ENCODE results near the gene HDAC4. TPM values are rescaled to one million over a fixed set of nuclear protein-coding genes. Genes with fewer than 3 reads are reported as not detected.

HDAC4 gene
- total and polyA plus RNA-seq, 10 of the 15 experiments (the other 5 are each of a cell fraction or from before 2014, with no cell fraction given), result 0.22 to 15.7 (median 4.8) TPM

DNA sequence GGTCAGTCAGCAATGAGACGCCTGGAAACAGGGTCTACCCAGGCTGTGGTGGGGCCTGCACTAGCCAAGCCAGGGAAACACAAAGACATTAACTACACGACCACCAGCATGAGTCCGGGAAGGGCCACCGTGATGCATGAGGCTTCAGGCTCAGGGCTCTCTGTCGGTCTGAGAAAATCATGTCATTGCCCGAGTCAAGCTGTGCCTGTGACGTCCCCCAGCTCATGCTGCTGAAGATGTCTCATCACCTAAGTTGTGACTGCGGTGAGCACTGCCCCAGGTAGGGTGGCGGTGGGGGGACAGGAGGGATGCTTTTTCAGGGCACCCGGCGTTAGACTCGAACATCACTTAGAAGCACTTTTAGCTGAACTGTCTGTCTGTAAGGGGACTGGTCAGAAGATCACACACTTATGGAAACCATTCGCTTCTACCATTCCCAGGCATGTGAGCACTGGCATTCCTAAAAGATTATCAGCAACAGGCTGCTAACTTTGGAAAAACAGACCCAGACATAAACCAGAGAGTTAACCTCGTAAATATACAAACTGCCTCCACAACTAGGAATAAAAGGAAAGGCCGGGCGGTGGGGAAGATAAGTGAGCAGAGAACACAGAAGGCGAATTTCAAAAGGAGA is 234.5 kb downstream of the HDAC4 start:
- Histone ChIP-seq H3K4me3 (no peak overlapping the region), H3K36me3 (ENCODE audit: control insufficient read depth in 2 of 2, insufficient read depth in 2 of 2, low read length in 1 of 2) (peaks cover 0 to 2% of the 10 kb centered on the region in 2 experiments; a peak in 2 of 4 replicates), H3K9me3 (replicated peaks; ENCODE audit: control insufficient read depth, insufficient read depth, low read length) (peaks cover 3% of the 10 kb centered on the region; the same call in 1 of the 3 replicates), H3K79me2 (ENCODE audit: control insufficient read depth, insufficient read depth, low read length) (no peaks in the 10 kb centered on the region), H3K27ac (ENCODE audit: control insufficient read depth, insufficient read depth) (no peak overlapping the region), H3K4me2 (ENCODE audit: control insufficient read depth, insufficient read depth) (no peak overlapping the region), H4K20me1 (ENCODE audit: control insufficient read depth, insufficient read depth) (no peaks in the 10 kb centered on the region), H3K4me1 (ENCODE audit: control insufficient read depth, insufficient read depth, low read length) (no peaks in the 10 kb centered on the region), H3K9ac (ENCODE audit: control insufficient read depth, insufficient read depth, low read length) (no peak overlapping the region), H3K27me3 (replicated peaks in 1 of 2; ENCODE audit: control insufficient read depth in 2 of 2, insufficient read depth in 2 of 2, low read length in 1 of 2) (no peaks in the 10 kb centered on the region), H2AFZ (ENCODE audit: control insufficient read depth, low read depth, low read length) (no peak overlapping the region)
- no peak for DNase-seq (ENCODE audit: low read depth, low spot score)
- no TSS peak for BruUV-seq (replicated peaks)
- RAD21 ChIA-PET (ENCODE audit: unreplicated experiment), result no interaction called here
- no peak for FAIRE-seq
- in situ Hi-C loops (cut with MboI) (no loop called here), intact Hi-C loops (cut with micrococcal nuclease; ENCODE audit: unreplicated experiment) (no loop called here)
- CTCF ChIA-PET, result no interaction called here
- WGBS (ENCODE audit: insufficient coverage, insufficient replicate concordance, low lambda C conversion rate, missing lambda C conversion rate), result 73% methylated on average over 17 of the region's 17 CpGs
- ATAC-seq, result no peak
- POLR2A ChIA-PET, result no interaction called here
- SMC1A ChIA-PET (ENCODE audit: uncharacterized antibody, unreplicated experiment), result no interaction called here
- no peak for TF ChIP-seq TCF12 (IDR thresholded peaks at IDR 0.05; ENCODE audit: low read depth, low read length)
- TF ChIP-seq CEBPB (IDR thresholded peaks at IDR 0.05; ENCODE audit: borderline replicate concordance in 1 of 2, low read depth in 2 of 2, low read length in 2 of 2), result no peak
- TF ChIP-seq EP300 (IDR thresholded peaks at IDR 0.05; ENCODE audit: borderline replicate concordance in 1 of 2, control insufficient read depth in 1 of 2, low read depth in 2 of 2, low read length in 2 of 2), result no peak
- no peak for TF ChIP-seq NRF1 (conservative IDR thresholded peaks at IDR 0.05; ENCODE audit: low read depth, low read length)
- TF ChIP-seq, protein P1, sequence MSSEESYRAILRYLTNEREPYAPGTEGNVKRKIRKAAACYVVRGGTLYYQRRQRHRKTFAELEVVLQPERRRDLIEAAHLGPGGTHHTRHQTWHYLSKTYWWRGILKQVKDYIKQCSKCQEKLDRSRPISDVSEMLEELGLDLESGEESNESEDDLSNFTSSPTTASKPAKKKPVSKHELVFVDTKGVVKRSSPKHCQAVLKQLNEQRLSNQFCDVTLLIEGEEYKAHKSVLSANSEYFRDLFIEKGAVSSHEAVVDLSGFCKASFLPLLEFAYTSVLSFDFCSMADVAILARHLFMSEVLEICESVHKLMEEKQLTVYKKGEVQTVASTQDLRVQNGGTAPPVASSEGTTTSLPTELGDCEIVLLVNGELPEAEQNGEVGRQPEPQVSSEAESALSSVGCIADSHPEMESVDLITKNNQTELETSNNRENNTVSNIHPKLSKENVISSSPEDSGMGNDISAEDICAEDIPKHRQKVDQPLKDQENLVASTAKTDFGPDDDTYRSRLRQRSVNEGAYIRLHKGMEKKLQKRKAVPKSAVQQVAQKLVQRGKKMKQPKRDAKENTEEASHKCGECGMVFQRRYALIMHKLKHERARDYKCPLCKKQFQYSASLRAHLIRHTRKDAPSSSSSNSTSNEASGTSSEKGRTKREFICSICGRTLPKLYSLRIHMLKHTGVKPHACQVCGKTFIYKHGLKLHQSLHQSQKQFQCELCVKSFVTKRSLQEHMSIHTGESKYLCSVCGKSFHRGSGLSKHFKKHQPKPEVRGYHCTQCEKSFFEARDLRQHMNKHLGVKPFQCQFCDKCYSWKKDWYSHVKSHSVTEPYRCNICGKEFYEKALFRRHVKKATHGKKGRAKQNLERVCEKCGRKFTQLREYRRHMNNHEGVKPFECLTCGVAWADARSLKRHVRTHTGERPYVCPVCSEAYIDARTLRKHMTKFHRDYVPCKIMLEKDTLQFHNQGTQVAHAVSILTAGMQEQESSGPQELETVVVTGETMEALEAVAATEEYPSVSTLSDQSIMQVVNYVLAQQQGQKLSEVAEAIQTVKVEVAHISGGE (CRISPR knock-in tag; IDR thresholded peaks at IDR 0.05), result no peak
- TF ChIP-seq KAT2A (conservative IDR thresholded peaks at IDR 0.05; ENCODE audit: control insufficient read depth, low read depth, low read length), result no peak
- no peak for TF ChIP-seq ZNF217 (IDR thresholded peaks at IDR 0.05)
- TF ChIP-seq, protein P2, sequence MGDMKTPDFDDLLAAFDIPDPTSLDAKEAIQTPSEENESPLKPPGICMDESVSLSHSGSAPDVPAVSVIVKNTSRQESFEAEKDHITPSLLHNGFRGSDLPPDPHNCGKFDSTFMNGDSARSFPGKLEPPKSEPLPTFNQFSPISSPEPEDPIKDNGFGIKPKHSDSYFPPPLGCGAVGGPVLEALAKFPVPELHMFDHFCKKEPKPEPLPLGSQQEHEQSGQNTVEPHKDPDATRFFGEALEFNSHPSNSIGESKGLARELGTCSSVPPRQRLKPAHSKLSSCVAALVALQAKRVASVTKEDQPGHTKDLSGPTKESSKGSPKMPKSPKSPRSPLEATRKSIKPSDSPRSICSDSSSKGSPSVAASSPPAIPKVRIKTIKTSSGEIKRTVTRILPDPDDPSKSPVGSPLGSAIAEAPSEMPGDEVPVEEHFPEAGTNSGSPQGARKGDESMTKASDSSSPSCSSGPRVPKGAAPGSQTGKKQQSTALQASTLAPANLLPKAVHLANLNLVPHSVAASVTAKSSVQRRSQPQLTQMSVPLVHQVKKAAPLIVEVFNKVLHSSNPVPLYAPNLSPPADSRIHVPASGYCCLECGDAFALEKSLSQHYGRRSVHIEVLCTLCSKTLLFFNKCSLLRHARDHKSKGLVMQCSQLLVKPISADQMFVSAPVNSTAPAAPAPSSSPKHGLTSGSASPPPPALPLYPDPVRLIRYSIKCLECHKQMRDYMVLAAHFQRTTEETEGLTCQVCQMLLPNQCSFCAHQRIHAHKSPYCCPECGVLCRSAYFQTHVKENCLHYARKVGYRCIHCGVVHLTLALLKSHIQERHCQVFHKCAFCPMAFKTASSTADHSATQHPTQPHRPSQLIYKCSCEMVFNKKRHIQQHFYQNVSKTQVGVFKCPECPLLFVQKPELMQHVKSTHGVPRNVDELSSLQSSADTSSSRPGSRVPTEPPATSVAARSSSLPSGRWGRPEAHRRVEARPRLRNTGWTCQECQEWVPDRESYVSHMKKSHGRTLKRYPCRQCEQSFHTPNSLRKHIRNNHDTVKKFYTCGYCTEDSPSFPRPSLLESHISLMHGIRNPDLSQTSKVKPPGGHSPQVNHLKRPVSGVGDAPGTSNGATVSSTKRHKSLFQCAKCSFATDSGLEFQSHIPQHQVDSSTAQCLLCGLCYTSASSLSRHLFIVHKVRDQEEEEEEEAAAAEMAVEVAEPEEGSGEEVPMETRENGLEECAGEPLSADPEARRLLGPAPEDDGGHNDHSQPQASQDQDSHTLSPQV (IDR thresholded peaks at IDR 0.05), result no peak
- TF ChIP-seq DPF2 (IDR thresholded peaks at IDR 0.05), result no peak
- no peak for TF ChIP-seq EZH2 (IDR thresholded peaks at IDR 0.05; ENCODE audit: borderline replicate concordance, control insufficient read depth, low read depth, low read length)
- no peak for TF ChIP-seq PML (IDR thresholded peaks at IDR 0.05; ENCODE audit: low read length)
- TF ChIP-seq, protein P3, sequence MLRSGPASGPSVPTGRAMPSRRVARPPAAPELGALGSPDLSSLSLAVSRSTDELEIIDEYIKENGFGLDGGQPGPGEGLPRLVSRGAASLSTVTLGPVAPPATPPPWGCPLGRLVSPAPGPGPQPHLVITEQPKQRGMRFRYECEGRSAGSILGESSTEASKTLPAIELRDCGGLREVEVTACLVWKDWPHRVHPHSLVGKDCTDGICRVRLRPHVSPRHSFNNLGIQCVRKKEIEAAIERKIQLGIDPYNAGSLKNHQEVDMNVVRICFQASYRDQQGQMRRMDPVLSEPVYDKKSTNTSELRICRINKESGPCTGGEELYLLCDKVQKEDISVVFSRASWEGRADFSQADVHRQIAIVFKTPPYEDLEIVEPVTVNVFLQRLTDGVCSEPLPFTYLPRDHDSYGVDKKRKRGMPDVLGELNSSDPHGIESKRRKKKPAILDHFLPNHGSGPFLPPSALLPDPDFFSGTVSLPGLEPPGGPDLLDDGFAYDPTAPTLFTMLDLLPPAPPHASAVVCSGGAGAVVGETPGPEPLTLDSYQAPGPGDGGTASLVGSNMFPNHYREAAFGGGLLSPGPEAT (IDR thresholded peaks at IDR 0.05; ENCODE audit: low read depth), result no peak
- TF ChIP-seq HDAC6 (IDR thresholded peaks at IDR 0.05; ENCODE audit: unreplicated experiment), result no peak

All from GM12878 (cell line).